Measurements from ENCODE around the gene CDH6. TPM values are rescaled to one million over a fixed set of nuclear protein-coding genes. Genes with fewer than 3 reads are reported as not detected.

Gene CDH6
- total RNA-seq, 2 donors from 2014 or later, result 3.2 to 15.9 TPM

GRCh38 chr5:31215236-31215635 lies 21.8 kb downstream of the CDH6 start:
- Histone ChIP-seq H3K9me3 (no peaks in the 10 kb centered on the region), H3K4me3 (no peak overlapping the region), H3K4me1 (ENCODE audit: control insufficient read depth in 1 of 2, low read depth in 2 of 2) (peaks cover 0 to 3% of the 10 kb centered on the region in 2 donors), H3K27ac (no peak overlapping the region), H3K27me3 (replicated peaks; ENCODE audit: insufficient read depth) (no peaks in the 10 kb centered on the region), H3K36me3 (no peaks in the 10 kb centered on the region)
- no peak for DNase-seq (ENCODE audit: low spot score)
- no peak for ATAC-seq (ENCODE audit: insufficient number of reproducible peaks, low FRiP score, low read depth)
- TF ChIP-seq, protein P1, sequence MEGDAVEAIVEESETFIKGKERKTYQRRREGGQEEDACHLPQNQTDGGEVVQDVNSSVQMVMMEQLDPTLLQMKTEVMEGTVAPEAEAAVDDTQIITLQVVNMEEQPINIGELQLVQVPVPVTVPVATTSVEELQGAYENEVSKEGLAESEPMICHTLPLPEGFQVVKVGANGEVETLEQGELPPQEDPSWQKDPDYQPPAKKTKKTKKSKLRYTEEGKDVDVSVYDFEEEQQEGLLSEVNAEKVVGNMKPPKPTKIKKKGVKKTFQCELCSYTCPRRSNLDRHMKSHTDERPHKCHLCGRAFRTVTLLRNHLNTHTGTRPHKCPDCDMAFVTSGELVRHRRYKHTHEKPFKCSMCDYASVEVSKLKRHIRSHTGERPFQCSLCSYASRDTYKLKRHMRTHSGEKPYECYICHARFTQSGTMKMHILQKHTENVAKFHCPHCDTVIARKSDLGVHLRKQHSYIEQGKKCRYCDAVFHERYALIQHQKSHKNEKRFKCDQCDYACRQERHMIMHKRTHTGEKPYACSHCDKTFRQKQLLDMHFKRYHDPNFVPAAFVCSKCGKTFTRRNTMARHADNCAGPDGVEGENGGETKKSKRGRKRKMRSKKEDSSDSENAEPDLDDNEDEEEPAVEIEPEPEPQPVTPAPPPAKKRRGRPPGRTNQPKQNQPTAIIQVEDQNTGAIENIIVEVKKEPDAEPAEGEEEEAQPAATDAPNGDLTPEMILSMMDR (IDR thresholded peaks at IDR 0.05), result no peak

DNA sequence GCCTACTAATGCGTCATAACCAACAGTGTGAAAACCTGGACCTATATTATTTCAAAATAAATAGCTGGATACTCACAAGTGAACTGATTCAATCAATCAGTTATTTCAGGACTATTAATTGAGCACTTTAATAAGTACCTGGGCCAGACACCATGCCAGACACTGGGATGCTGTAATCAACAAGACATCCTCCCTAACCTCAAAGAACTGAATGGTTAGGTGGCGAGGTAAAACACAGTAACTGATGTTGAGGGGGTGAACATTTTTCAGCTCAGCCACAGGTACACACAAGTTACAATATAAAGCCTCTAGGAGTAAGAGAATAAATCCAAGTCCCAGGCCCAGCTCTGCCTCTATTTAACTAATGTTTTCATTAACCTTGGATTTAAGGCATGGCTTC lies 24.0 kb downstream of the CDH6 start:
- DNase-seq (ENCODE audit: low spot score), result no peak
- no peak for ATAC-seq (ENCODE audit: insufficient number of reproducible peaks, low FRiP score, low read depth)
- no peak overlapping the region for H3K27ac ChIP-seq
- no peaks in the 10 kb centered on the region for H3K27me3 ChIP-seq (replicated peaks; ENCODE audit: insufficient read depth)
- H3K4me1 ChIP-seq (ENCODE audit: control insufficient read depth in 1 of 2, low read depth in 2 of 2), result no peaks in the 10 kb centered on the region
- no peak overlapping the region for H3K4me3 ChIP-seq
- H3K36me3 ChIP-seq, result no peaks in the 10 kb centered on the region
- no peaks in the 10 kb centered on the region for H3K9me3 ChIP-seq
- TF ChIP-seq, protein P1 (IDR thresholded peaks at IDR 0.05), result no peak

DNA sequence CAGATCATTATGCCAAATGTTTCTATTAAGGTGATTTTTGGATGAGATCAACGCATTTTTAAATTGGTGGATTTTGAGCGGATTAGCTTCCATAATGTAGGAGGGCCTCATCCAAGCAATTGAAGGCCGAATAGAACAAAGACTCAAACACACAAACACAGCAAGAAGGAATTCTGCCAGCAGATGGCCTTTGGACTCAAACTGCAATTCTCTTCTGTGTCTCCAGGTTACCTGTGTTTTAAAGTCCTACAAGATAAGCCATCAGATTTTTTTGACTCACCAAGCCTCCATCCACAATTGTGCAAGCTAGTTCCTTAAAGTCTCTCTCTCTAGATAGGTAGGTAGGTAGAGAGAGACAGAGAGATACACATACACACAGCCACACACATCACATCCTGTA lies 25.5 kb downstream of the CDH6 start:
- Histone ChIP-seq H3K36me3 (no peaks in the 10 kb centered on the region), H3K27me3 (replicated peaks; ENCODE audit: insufficient read depth) (no peaks in the 10 kb centered on the region), H3K27ac (no peak overlapping the region), H3K4me1 (ENCODE audit: control insufficient read depth in 1 of 2, low read depth in 2 of 2) (no peaks in the 10 kb centered on the region), H3K4me3 (no peak overlapping the region), H3K9me3 (no peaks in the 10 kb centered on the region)
- TF ChIP-seq, protein P1 (IDR thresholded peaks at IDR 0.05), result no peak
- DNase-seq (ENCODE audit: low spot score), result no peak
- no peak for ATAC-seq (ENCODE audit: insufficient number of reproducible peaks, low FRiP score, low read depth)

GRCh38 chr5:31221001-31221400 lies 27.5 kb downstream of the CDH6 start:
- TF ChIP-seq, protein P1 (IDR thresholded peaks at IDR 0.05), result no peak
- Histone ChIP-seq H3K36me3 (no peaks in the 10 kb centered on the region), H3K4me3 (no peak overlapping the region), H3K27me3 (replicated peaks; ENCODE audit: insufficient read depth) (no peaks in the 10 kb centered on the region), H3K9me3 (no peaks in the 10 kb centered on the region), H3K27ac (no peak overlapping the region), H3K4me1 (ENCODE audit: control insufficient read depth in 1 of 2, low read depth in 2 of 2) (no peaks in the 10 kb centered on the region)
- ATAC-seq (ENCODE audit: insufficient number of reproducible peaks, low FRiP score, low read depth) (no peak), DNase-seq (ENCODE audit: low spot score) (no peak)

- TF ChIP-seq, protein P1 (IDR thresholded peaks at IDR 0.05), result no peak
- DNase-seq (ENCODE audit: low spot score) (no peak), ATAC-seq (ENCODE audit: insufficient number of reproducible peaks, low FRiP score, low read depth) (no peak)
- no peaks in the 10 kb centered on the region for H3K36me3 ChIP-seq
- H3K4me3 ChIP-seq, result no peak overlapping the region
- no peaks in the 10 kb centered on the region for H3K27me3 ChIP-seq (replicated peaks; ENCODE audit: insufficient read depth)
- no peaks in the 10 kb centered on the region for H3K9me3 ChIP-seq
- H3K4me1 ChIP-seq (ENCODE audit: control insufficient read depth in 1 of 2, low read depth in 2 of 2), result peaks cover 0 to 13% of the 10 kb centered on the region in 2 donors
- no peak overlapping the region for H3K27ac ChIP-seq
Observed at GRCh38 chr5:31225118-31225517, 31.6 kb downstream of the CDH6 start.

Measured in thoracic aorta (tissue), 2 donors.